HUDEP-2 (cell line): Measurements from ENCODE around the gene CUL4A.
"Not testable (repeated sequence)": the region's sequence is repeated elsewhere in the genome, so short reads cannot be mapped to it uniquely, and the experiment has no call there.

Source experiments
- DNase-seq, 76 experiments: peaks; one replicate each; lab custom pipeline; 2025; ENCODE audit not compliant: unreplicated experiment in 76 of 76; lab: John Stamatoyannopoulos, UW

Gene CUL4A

GRCh38 chr13:113209336-113209758, at the start of gene CUL4A:
CUL4A (plus strand) TSS chr13:113209613; CDS start chr13:113209628, 15 bp downstream.
- peak in 57 of 76 experiments; percentile 15 to 82 (median 56) for DNase-seq

- no peak for DNase-seq
Observed at GRCh38 chr13:113159701-113160100, 49.7 kb upstream of the CUL4A start.

GRCh38 chr13:113160983-113161382, 48.4 kb upstream of the CUL4A start:
- DNase-seq: no peak

DNA sequence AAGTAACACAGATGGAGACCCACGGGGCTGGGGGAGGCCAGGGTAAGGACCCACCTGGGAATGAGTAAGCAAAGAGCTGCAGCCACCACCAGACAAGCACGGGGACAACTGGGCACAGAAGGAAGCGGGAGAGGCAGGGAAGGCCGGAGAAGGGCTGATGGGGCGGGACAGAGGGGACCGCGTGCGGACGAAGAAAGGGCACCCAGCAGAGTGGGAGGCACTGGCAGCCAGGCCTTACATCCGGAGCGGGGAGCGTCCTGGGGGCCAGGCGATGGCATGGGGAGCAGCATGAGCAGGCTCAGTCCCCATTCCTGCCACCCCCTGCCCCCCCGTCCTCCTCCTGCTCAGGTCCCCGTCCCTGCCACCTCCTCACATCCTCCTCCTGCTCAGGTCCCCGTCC, 48.0 kb upstream of the CUL4A start:
- no peak for DNase-seq

- not testable (repeated sequence) for DNase-seq
Observed at GRCh38 chr13:113161975-113162374, 47.4 kb upstream of the CUL4A start.

- DNase-seq: no peak
Observed at GRCh38 chr13:113162783-113163685, 46.4 kb upstream of the CUL4A start.

GRCh38 chr13:113164492-113164891, 44.9 kb upstream of the CUL4A start:
- no peak for DNase-seq

- no peak for DNase-seq
Observed at GRCh38 chr13:113166266-113166665, 43.1 kb upstream of the CUL4A start.

DNA sequence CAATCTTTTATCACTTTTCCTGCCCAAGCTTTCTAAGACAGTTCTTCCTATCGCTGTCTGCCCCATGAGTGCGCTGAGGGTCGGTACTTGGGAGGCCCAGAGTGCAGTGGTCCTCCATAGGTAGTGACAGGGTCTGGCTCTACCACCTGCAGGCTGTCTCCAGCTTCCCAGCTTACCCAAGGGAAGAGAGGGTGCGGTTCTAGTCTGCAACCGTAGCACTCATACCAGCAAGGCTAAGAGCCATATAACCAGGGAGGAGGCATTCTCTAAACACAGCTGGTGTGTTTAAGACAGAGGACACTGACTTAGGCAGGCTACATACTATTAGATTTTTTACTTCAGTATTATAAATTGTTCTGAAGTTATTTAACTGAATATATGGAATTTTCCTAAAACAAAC, 42.7 kb upstream of the CUL4A start:
- DNase-seq: no peak

DNA sequence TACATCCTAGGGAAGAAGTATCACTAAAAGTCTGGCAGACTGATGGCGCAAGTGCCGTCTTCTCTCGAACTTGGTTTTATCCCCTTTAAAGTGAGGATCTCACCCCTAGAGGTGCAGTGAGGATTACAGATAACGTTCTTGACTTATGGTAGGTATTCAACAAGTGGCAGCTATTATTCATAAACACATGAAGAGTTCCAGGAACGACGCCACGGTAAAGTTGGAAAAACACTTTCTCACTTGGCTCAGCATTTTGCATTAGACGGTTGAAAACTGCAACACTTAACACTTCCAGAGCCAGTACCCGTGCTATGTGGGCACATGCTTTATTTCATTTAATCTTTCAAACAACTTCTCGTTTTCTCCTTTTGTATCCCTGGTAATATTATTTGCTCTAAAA, 42.3 kb upstream of the CUL4A start:
- no peak for DNase-seq

- DNase-seq: no peak
Observed at GRCh38 chr13:113167575-113167974, 41.8 kb upstream of the CUL4A start.

- no peak for DNase-seq
Observed at GRCh38 chr13:113168211-113168610, 41.2 kb upstream of the CUL4A start.

DNA sequence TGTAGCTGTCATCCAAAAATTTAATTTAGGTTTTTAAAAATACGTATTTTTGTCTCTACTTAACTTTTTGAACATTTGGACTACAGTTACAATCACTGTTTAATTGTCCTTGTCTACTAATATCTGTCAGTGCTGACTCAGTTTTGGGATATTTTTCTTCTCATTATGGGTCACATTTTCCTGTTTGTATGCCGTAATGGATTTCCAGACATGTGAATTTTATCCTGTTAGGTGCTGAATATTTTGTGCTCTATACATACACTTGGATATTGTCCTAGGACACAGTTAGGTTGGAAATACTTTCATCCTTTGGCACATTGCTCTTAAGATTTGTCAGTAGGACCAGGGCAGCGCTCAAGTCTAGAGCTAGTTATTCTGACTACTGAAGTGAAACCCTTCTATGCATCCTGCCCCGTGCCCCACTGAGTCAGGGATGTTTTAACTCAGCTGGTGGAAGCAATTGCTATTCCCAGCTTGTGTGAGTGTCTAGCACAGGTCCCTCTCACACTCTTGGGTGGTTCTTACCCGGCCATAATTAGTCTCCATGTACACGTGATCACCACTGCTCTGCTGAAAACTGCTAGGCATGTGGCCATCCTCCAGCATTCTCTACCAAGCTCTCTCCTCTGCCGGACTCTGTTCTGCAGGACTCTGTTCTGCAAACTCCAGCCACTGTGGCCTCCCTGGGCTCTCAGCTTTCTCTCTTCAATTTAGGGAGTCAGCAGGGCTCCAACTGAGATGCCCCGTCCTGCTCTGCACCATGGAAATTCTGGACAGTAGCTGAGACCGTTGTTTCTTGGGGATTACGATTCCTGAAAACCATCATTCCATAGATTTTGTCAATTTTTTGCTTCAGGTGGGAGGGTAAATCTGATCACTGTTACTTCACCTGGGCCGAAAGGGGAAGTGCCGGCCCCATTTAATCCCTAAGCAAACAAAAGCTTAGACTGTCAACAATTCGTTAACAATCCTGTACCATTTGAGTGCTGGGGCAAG, 39.8 kb upstream of the CUL4A start:
- no peak for DNase-seq

GRCh38 chr13:113170511-113170910, 38.9 kb upstream of the CUL4A start:
- no peak for DNase-seq

GRCh38 chr13:113171250-113172125, 37.9 kb upstream of the CUL4A start:
- DNase-seq: no peak

GRCh38 chr13:113172419-113172926, 36.9 kb upstream of the CUL4A start:
- DNase-seq: no peak

DNA sequence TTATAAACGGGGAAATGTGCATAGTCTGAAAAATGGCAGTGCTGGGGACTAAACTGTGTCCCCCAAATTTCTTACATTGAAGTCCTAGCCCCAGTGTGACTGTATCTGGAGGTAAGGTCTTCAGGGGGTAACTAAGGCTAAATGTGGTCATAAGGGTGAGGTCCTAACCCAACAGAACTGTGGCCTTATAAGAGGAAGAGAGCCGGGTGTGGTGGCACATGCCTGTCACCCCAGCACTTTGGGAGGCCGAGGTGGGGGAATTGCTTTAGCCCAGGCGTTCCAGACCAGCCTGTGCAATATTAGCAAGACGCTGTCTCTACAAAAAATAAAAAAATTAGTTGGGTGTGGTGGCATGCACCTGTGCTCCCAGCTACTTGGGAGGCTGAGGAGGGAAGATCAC, 33.1 kb upstream of the CUL4A start:
- DNase-seq: peak in 74 of 76 experiments; percentile 3 to 88 (median 70)

DNA sequence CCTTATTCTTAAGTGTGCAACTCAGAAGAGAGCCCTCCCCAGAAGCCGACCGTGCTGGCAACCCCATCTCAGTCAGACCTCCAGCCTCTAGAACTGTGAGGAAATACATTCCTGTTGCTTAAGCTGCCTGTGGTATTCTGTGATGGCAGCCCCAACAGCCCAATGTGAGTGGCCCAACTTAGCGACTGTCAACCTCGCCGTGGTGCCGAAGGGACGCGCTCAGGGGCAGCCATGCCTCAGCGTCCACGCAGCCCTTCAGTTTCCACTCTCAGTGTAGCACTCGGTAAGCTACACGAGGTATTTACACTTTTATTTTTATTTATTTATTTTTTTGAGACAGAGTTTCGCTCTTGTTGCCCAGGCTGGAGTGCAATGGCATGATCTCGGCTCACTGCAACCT, 32.6 kb upstream of the CUL4A start:
- no peak for DNase-seq

- no peak for DNase-seq
Observed at GRCh38 chr13:113178070-113178895, 31.1 kb upstream of the CUL4A start.
